HG03066 (cell line): Measurements from ENCODE around the gene MACROD1.

ENCODE experiments used
- ATAC-seq: cut with Tn5 transposase; IDR thresholded peaks from one replicate; pipeline ENCODE4 v1.9.1; 2021; ENCODE audit warnings: low read depth; ENCODE audit not compliant: unreplicated experiment

MACROD1 gene

GRCh38 chr11:64040684-64041322 is 125.1 kb downstream of the MACROD1 start:
- ATAC-seq: no peak

- ATAC-seq: no peak
Measured at GRCh38 chr11:64039012-64039665, 126.8 kb downstream of the MACROD1 start.

GRCh38 chr11:64038500-64038899 is 127.4 kb downstream of the MACROD1 start:
- no peak for ATAC-seq

GRCh38 chr11:64037027-64037634 is 128.8 kb downstream of the MACROD1 start:
- no peak for ATAC-seq

- no peak for ATAC-seq
Measured at GRCh38 chr11:64036087-64037026, 129.6 kb downstream of the MACROD1 start.

GRCh38 chr11:64035576-64035975 is 130.3 kb downstream of the MACROD1 start, which contains the start of gene FLRT1:
Gene FLRT1 (plus strand): TSS chr11:64035931. CDS start chr11:64116268, 80,337 bp downstream.
- ATAC-seq: no peak

GRCh38 chr11:64035081-64035524 is 130.8 kb downstream of the MACROD1 start:
- ATAC-seq: no peak

- no peak for ATAC-seq
Measured at GRCh38 chr11:64034411-64034811, 131.5 kb downstream of the MACROD1 start.

- no peak for ATAC-seq
Measured at GRCh38 chr11:64032050-64032449, 133.9 kb downstream of the MACROD1 start.

GRCh38 chr11:64031001-64031400 is 134.9 kb downstream of the MACROD1 start:
- no peak for ATAC-seq

GRCh38 chr11:64029773-64030172 is 136.1 kb downstream of the MACROD1 start:
- no peak for ATAC-seq

GRCh38 chr11:64028398-64029115 is 137.4 kb downstream of the MACROD1 start:
- no peak for ATAC-seq

- no peak for ATAC-seq
Measured at GRCh38 chr11:64027651-64028397, 138.1 kb downstream of the MACROD1 start.

GRCh38 chr11:64026575-64027205 is 139.2 kb downstream of the MACROD1 start:
- ATAC-seq: no peak

- ATAC-seq: no peak
Measured at GRCh38 chr11:64025205-64025604, 140.7 kb downstream of the MACROD1 start.

- no peak for ATAC-seq
Measured at GRCh38 chr11:64023712-64024710, 141.9 kb downstream of the MACROD1 start.

- no peak for ATAC-seq
Measured at GRCh38 chr11:64022125-64022784, 143.7 kb downstream of the MACROD1 start.
